Glutamatergic neuron (in vitro differentiated cells): Measurements from ENCODE around the gene FADS6. TPM values are rescaled to one million over a fixed set of nuclear protein-coding genes. Genes with fewer than 3 reads are reported as not detected.
"Not testable (repeated sequence)": the region's sequence is repeated elsewhere in the genome, so short reads cannot be mapped to it uniquely, and the experiment has no call there.

Source experiments
- DNase-seq: peaks from one replicate; pipeline ENCODE4 v3.0.0; 2022
- H3K27ac Mint-ChIP-seq: one replicate; pipeline ENCODE4 v1.8.0; 2020; ENCODE audit warnings: mild to moderate bottlenecking, mixed read lengths, inconsistent platforms; ENCODE audit not compliant: unreplicated experiment
- H3K27me3 Mint-ChIP-seq: one replicate; pipeline ENCODE4 v1.8.0; 2020; ENCODE audit warnings: mild to moderate bottlenecking, moderate library complexity, mixed read lengths, inconsistent platforms; ENCODE audit not compliant: unreplicated experiment
- H3K36me3 Mint-ChIP-seq: one replicate; pipeline ENCODE4 v1.8.0; 2020; ENCODE audit warnings: mild to moderate bottlenecking, mixed read lengths, inconsistent platforms; ENCODE audit not compliant: unreplicated experiment
- H3K4me1 Mint-ChIP-seq: one replicate; pipeline ENCODE4 v1.8.0; 2020; ENCODE audit warnings: mild to moderate bottlenecking, low read depth, mixed read lengths, inconsistent platforms; ENCODE audit not compliant: unreplicated experiment
- H3K4me3 Mint-ChIP-seq: one replicate; pipeline ENCODE4 v1.8.0; 2020; ENCODE audit warnings: mild to moderate bottlenecking, mixed read lengths, inconsistent platforms; ENCODE audit not compliant: unreplicated experiment
- H3K9me3 Mint-ChIP-seq: one replicate; pipeline ENCODE4 v1.8.0; 2020; ENCODE audit warnings: mild to moderate bottlenecking, moderate library complexity, mixed read lengths, inconsistent platforms; ENCODE audit not compliant: unreplicated experiment
- CTCF ChIP-seq: fragments of 200-600 bp; sonication (generic); IDR thresholded peaks from one replicate; pipeline ENCODE4 v1.5.0; 2021; ENCODE audit not compliant: partially characterized antibody, unreplicated experiment
- total RNA-seq: library from RNA; stranded (reverse); fragmentation: NEBNext Ultra II Directional; extraction: Animal tissue kit (Norgen Biotek cat#: 25700); gene quantifications from one replicate; pipeline ENCODE4 v1.2.1, GENCODE V29; 2021; ENCODE audit not compliant: unreplicated experiment

Gene FADS6
- total RNA-seq, 1 donor from 2014 or later: not detected

- H3K27me3 Mint-ChIP-seq: peaks cover 4% of the 10 kb centered on the region
- peaks cover 2% of the 10 kb centered on the region for H3K4me1 Mint-ChIP-seq
- TF ChIP-seq CTCF: no peak
- no peak overlapping the region for H3K27ac Mint-ChIP-seq
- peaks cover 5% of the 10 kb centered on the region for H3K9me3 Mint-ChIP-seq
- DNase-seq: no peak
- H3K4me3 Mint-ChIP-seq: no peak overlapping the region
- no peaks in the 10 kb centered on the region for H3K36me3 Mint-ChIP-seq
Measured at GRCh38 chr17:74917430-74917829, 24.0 kb upstream of the FADS6 start.

GRCh38 chr17:74916851-74917199, 23.4 kb upstream of the FADS6 start:
- no peak for DNase-seq
- Mint-ChIP-seq H3K4me3 (no peak overlapping the region), H3K4me1 (peaks cover 2% of the 10 kb centered on the region), H3K9me3 (peaks cover 5% of the 10 kb centered on the region), H3K27me3 (peaks cover 4% of the 10 kb centered on the region), H3K27ac (peak overlapping the region; percentile 54), H3K36me3 (no peaks in the 10 kb centered on the region)
- no peak for TF ChIP-seq CTCF

GRCh38 chr17:74916136-74916850, 22.9 kb upstream of the FADS6 start:
- no peaks in the 10 kb centered on the region for H3K36me3 Mint-ChIP-seq
- DNase-seq: no peak
- peaks cover 4% of the 10 kb centered on the region for H3K27me3 Mint-ChIP-seq
- no peak overlapping the region for H3K4me3 Mint-ChIP-seq
- peaks cover 5% of the 10 kb centered on the region for H3K9me3 Mint-ChIP-seq
- peaks cover 2% of the 10 kb centered on the region for H3K4me1 Mint-ChIP-seq
- H3K27ac Mint-ChIP-seq: peak overlapping the region; percentile 54
- no peak for TF ChIP-seq CTCF

GRCh38 chr17:74911423-74911822, 18.0 kb upstream of the FADS6 start:
- not testable (repeated sequence) for H3K9me3 Mint-ChIP-seq, H3K4me1 Mint-ChIP-seq, DNase-seq, H3K36me3 Mint-ChIP-seq, H3K4me3 Mint-ChIP-seq, H3K27ac Mint-ChIP-seq, H3K27me3 Mint-ChIP-seq

GRCh38 chr17:74909097-74909496, 15.7 kb upstream of the FADS6 start:
- not testable (repeated sequence) for H3K9me3 Mint-ChIP-seq, H3K4me1 Mint-ChIP-seq, DNase-seq, H3K27ac Mint-ChIP-seq, H3K36me3 Mint-ChIP-seq, H3K27me3 Mint-ChIP-seq, H3K4me3 Mint-ChIP-seq

GRCh38 chr17:74907012-74907411, 13.6 kb upstream of the FADS6 start:
- Mint-ChIP-seq H3K27me3 (no peaks in the 10 kb centered on the region), H3K9me3 (no peaks in the 10 kb centered on the region), H3K4me3 (no peak overlapping the region), H3K27ac (no peak overlapping the region), H3K4me1 (no peaks in the 10 kb centered on the region), H3K36me3 (no peaks in the 10 kb centered on the region)
- DNase-seq: no peak
- no peak for TF ChIP-seq CTCF

GRCh38 chr17:74906214-74906793, 12.9 kb upstream of the FADS6 start:
- DNase-seq, H3K27ac Mint-ChIP-seq, H3K4me3 Mint-ChIP-seq, H3K36me3 Mint-ChIP-seq, H3K27me3 Mint-ChIP-seq, H3K4me1 Mint-ChIP-seq, H3K9me3 Mint-ChIP-seq: not testable (repeated sequence)
